ENCODE measurements around the gene PROKR1. TPM values are rescaled to one million over a fixed set of nuclear protein-coding genes. Genes with fewer than 3 reads are reported as not detected.
"Not testable (repeated sequence)": the region's sequence is repeated elsewhere in the genome, so short reads cannot be mapped to it uniquely, and the experiment has no call there.

PROKR1 gene
- total RNA-seq, 1 experiment from 2014 or later, result 4.4 TPM

- TF ChIP-seq CTCF (IDR thresholded peaks at IDR 0.05) (peak; percentile 72), IRF2 (CRISPR knock-in tag; IDR thresholded peaks at IDR 0.05; ENCODE audit: borderline replicate concordance, low read depth) (no peak)
- peak; percentile 59 for DNase-seq (ENCODE audit: low spot score)
- ChIA-PET CTCF (interaction anchor here (0.5 to 2.5 kb wide), 48 partner anchors 8 to 349 kb away, joined by 3 to 26 read pairs (median 4); partner anchors contain the start of genes APLF, FBXO48 and PROKR1), POLR2A (no interaction called here)
- H3K36me3 Mint-ChIP-seq, result peaks cover 2% of the 10 kb centered on the region; the same call in 1 of the 2 replicates
- H3K27ac Mint-ChIP-seq, result no peak overlapping the region
- H3K4me3 Mint-ChIP-seq, result no peak overlapping the region
- peaks cover 19% of the 10 kb centered on the region for H3K9me3 Mint-ChIP-seq
- peak; percentile 65 for ATAC-seq
- H3K27me3 Mint-ChIP-seq (ENCODE audit: low read depth), result no peaks in the 10 kb centered on the region; the same call in 1 of the 2 replicates
- 0 out of 2 replicates have a peak, but pooled peaks cover 2% of the 10 kb centered on the region for H3K4me1 Mint-ChIP-seq
Observed at GRCh38 chr2:68594674-68595492, 48.5 kb upstream of the PROKR1 start.

- H3K27me3 Mint-ChIP-seq (ENCODE audit: low read depth); H3K27ac Mint-ChIP-seq; DNase-seq (ENCODE audit: low spot score); H3K36me3 Mint-ChIP-seq; H3K4me3 Mint-ChIP-seq; POLR2A ChIA-PET; ATAC-seq; H3K4me1 Mint-ChIP-seq: not testable (repeated sequence)
- CTCF ChIA-PET, result interaction anchor here (0.5 to 2.5 kb wide), 48 partner anchors 9 to 348 kb away, joined by 3 to 26 read pairs (median 4); partner anchors contain the start of genes APLF, FBXO48 and PROKR1
- peaks cover 24% of the 10 kb centered on the region for H3K9me3 Mint-ChIP-seq
Observed at GRCh38 chr2:68595493-68595785, 47.9 kb upstream of the PROKR1 start.

GRCh38 chr2:68600495-68600894 is 42.9 kb upstream of the PROKR1 start:
- H3K27me3 Mint-ChIP-seq (ENCODE audit: low read depth); H3K27ac Mint-ChIP-seq; POLR2A ChIA-PET; DNase-seq (ENCODE audit: low spot score); H3K4me1 Mint-ChIP-seq; ATAC-seq; H3K4me3 Mint-ChIP-seq; CTCF ChIA-PET: not testable (repeated sequence)
- Mint-ChIP-seq H3K9me3 (peaks cover 53% of the 10 kb centered on the region), H3K36me3 (peaks cover 16% of the 10 kb centered on the region)

DNA sequence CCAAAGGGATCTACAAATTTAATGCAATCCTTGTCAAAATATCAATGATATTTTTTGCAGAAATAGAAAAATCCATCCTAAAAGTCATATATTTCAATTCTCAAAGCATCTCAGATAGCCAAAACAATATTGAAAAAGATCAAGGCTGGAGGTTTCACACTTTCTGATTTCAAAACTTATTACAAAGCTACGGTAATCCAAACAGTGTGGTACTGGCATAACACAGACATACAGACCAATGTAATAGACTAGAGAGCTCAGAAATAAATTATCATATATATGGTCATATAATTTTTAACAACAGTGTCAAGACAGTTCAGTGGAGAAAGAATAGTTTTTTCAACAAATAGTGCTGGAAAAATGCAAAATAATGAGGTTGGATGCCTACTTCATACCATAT is 40.3 kb upstream of the PROKR1 start:
- Mint-ChIP-seq H3K9me3 (peaks cover 45% of the 10 kb centered on the region), H3K4me3 (no peak overlapping the region), H3K36me3 (peaks cover 16% of the 10 kb centered on the region), H3K27me3 (ENCODE audit: low read depth) (no peaks in the 10 kb centered on the region), H3K4me1 (no peaks in the 10 kb centered on the region), H3K27ac (no peak overlapping the region)
- ChIA-PET CTCF (no interaction called here), POLR2A (no interaction called here)
- DNase-seq (ENCODE audit: low spot score), result no peak
- ATAC-seq, result no peak
- TF ChIP-seq ELF4 (CRISPR knock-in tag; IDR thresholded peaks at IDR 0.05; ENCODE audit: low read depth) (no peak), NR2C2 (CRISPR knock-in tag; IDR thresholded peaks at IDR 0.05) (no peak), GTF2I (CRISPR knock-in tag; conservative IDR thresholded peaks at IDR 0.05) (no peak), ZNF396 (CRISPR knock-in tag; IDR thresholded peaks at IDR 0.05; ENCODE audit: borderline replicate concordance) (no peak), NFE2L1 (CRISPR knock-in tag; IDR thresholded peaks at IDR 0.05) (no peak), GRHL2 (CRISPR knock-in tag; IDR thresholded peaks at IDR 0.05; ENCODE audit: insufficient replicate concordance, severe bottlenecking) (no peak), SOX15 (CRISPR knock-in tag; IDR thresholded peaks at IDR 0.05) (no peak), NFATC4 (CRISPR knock-in tag; IDR thresholded peaks at IDR 0.05) (no peak), ZNF671 (CRISPR knock-in tag; IDR thresholded peaks at IDR 0.05) (no peak), EMX1 (CRISPR knock-in tag; IDR thresholded peaks at IDR 0.05) (no peak), SP1 (CRISPR knock-in tag; conservative IDR thresholded peaks at IDR 0.05) (no peak), ZNF121 (CRISPR knock-in tag; IDR thresholded peaks at IDR 0.05) (no peak), OVOL2 (CRISPR knock-in tag; IDR thresholded peaks at IDR 0.05; ENCODE audit: borderline replicate concordance) (no peak), ZNF138 (CRISPR knock-in tag; conservative IDR thresholded peaks at IDR 0.05) (no peak)
- TF ChIP-seq, protein P1, sequence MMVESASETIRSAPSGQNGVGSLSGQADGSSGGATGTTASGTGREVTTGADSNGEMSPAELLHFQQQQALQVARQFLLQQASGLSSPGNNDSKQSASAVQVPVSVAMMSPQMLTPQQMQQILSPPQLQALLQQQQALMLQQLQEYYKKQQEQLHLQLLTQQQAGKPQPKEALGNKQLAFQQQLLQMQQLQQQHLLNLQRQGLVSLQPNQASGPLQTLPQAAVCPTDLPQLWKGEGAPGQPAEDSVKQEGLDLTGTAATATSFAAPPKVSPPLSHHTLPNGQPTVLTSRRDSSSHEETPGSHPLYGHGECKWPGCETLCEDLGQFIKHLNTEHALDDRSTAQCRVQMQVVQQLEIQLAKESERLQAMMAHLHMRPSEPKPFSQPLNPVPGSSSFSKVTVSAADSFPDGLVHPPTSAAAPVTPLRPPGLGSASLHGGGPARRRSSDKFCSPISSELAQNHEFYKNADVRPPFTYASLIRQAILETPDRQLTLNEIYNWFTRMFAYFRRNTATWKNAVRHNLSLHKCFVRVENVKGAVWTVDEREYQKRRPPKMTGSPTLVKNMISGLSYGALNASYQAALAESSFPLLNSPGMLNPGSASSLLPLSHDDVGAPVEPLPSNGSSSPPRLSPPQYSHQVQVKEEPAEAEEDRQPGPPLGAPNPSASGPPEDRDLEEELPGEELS (CRISPR knock-in tag; IDR thresholded peaks at IDR 0.05), result no peak
- TF ChIP-seq, protein P2, sequence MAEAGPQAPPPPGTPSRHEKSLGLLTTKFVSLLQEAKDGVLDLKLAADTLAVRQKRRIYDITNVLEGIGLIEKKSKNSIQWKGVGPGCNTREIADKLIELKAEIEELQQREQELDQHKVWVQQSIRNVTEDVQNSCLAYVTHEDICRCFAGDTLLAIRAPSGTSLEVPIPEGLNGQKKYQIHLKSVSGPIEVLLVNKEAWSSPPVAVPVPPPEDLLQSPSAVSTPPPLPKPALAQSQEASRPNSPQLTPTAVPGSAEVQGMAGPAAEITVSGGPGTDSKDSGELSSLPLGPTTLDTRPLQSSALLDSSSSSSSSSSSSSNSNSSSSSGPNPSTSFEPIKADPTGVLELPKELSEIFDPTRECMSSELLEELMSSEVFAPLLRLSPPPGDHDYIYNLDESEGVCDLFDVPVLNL (CRISPR knock-in tag; IDR thresholded peaks at IDR 0.05; ENCODE audit: borderline replicate concordance, low read depth), result no peak
- TF ChIP-seq, protein P3, sequence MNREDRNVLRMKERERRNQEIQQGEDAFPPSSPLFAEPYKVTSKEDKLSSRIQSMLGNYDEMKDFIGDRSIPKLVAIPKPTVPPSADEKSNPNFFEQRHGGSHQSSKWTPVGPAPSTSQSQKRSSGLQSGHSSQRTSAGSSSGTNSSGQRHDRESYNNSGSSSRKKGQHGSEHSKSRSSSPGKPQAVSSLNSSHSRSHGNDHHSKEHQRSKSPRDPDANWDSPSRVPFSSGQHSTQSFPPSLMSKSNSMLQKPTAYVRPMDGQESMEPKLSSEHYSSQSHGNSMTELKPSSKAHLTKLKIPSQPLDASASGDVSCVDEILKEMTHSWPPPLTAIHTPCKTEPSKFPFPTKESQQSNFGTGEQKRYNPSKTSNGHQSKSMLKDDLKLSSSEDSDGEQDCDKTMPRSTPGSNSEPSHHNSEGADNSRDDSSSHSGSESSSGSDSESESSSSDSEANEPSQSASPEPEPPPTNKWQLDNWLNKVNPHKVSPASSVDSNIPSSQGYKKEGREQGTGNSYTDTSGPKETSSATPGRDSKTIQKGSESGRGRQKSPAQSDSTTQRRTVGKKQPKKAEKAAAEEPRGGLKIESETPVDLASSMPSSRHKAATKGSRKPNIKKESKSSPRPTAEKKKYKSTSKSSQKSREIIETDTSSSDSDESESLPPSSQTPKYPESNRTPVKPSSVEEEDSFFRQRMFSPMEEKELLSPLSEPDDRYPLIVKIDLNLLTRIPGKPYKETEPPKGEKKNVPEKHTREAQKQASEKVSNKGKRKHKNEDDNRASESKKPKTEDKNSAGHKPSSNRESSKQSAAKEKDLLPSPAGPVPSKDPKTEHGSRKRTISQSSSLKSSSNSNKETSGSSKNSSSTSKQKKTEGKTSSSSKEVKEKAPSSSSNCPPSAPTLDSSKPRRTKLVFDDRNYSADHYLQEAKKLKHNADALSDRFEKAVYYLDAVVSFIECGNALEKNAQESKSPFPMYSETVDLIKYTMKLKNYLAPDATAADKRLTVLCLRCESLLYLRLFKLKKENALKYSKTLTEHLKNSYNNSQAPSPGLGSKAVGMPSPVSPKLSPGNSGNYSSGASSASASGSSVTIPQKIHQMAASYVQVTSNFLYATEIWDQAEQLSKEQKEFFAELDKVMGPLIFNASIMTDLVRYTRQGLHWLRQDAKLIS (CRISPR knock-in tag; IDR thresholded peaks at IDR 0.05; ENCODE audit: borderline replicate concordance), result no peak
- TF ChIP-seq, protein P4, sequence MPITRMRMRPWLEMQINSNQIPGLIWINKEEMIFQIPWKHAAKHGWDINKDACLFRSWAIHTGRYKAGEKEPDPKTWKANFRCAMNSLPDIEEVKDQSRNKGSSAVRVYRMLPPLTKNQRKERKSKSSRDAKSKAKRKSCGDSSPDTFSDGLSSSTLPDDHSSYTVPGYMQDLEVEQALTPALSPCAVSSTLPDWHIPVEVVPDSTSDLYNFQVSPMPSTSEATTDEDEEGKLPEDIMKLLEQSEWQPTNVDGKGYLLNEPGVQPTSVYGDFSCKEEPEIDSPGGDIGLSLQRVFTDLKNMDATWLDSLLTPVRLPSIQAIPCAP (CRISPR knock-in tag; IDR thresholded peaks at IDR 0.05), result no peak

Data from WTC11 (cell line).